HepG2 (cell line): Measurements from ENCODE around the gene SAE1. TPM values are rescaled to one million over a fixed set of nuclear protein-coding genes. Genes with fewer than 3 reads are reported as not detected.

Experiments used
- ATF7 ChIP-seq, 2 experiments: fragments of 450-650 bp in 1 of 2; sonication (generic) in 1 of 2; formaldehyde crosslinking in 1 of 2; IDR thresholded peaks; 2 replicates each; pipeline versions ENCODE4 v1.4.0 to v1.6.1; 2016 to 2020; ENCODE audit warnings: antibody characterized with exemption in 1 of 2, mild to moderate bottlenecking in 1 of 2, missing genetic modification reagents in 1 of 2
- CAMTA2 ChIP-seq: sonication (generic); formaldehyde crosslinking; IDR thresholded peaks from 2 replicates; pipeline ENCODE4 v1.4.0; 2020; ENCODE audit warnings: mild to moderate bottlenecking, missing genetic modification reagents, borderline replicate concordance
- CC2D1A ChIP-seq: sonication (generic); formaldehyde crosslinking; IDR thresholded peaks from 2 replicates; pipeline ENCODE4 v1.8.1; 2023; ENCODE audit warnings: mild to moderate bottlenecking, missing genetic modification reagents
- CEBPB ChIP-seq: IDR thresholded peaks from 2 replicates; pipeline ENCODE4 v1.6.1; 2011; ENCODE audit warnings: low read depth, low read length, improper control_type of control experiment, borderline replicate concordance
- IRX3 ChIP-seq: sonication (generic); formaldehyde crosslinking; IDR thresholded peaks from 2 replicates; pipeline ENCODE4 v1.8.1; 2023; ENCODE audit warnings: mild to moderate bottlenecking, low read depth, missing genetic modification reagents, borderline replicate concordance
- TARDBP ChIP-seq: sonication (generic); formaldehyde crosslinking; IDR thresholded peaks from 2 replicates; pipeline ENCODE4 v1.8.0; 2022; ENCODE audit warnings: mild to moderate bottlenecking, missing genetic modification reagents
- THAP11 ChIP-seq: IDR thresholded peaks from 2 replicates; pipeline ENCODE4 v1.6.1; 2016; ENCODE audit warnings: missing biosample characterization, missing genetic modification reagents
- ZFY ChIP-seq: sonication (generic); formaldehyde crosslinking; IDR thresholded peaks from 2 replicates; pipeline ENCODE4 v1.4.0; 2020; ENCODE audit warnings: missing genetic modification reagents
- ZNF441 ChIP-seq: sonication (generic); formaldehyde crosslinking; IDR thresholded peaks from 2 replicates; pipeline ENCODE4 v1.7.0; 2021; ENCODE audit warnings: missing genetic modification reagents, borderline replicate concordance
- polyA plus RNA-seq, 8 experiments: library from polyadenylated mRNA; depleted of rRNA in 3 of 8; stranded (reverse) in 7 of 8; unstranded in 1 of 8; fragments of >200 nt; fragmentation: Illumina TruSeq in 4 of 8; extraction: Trizol in 4 of 8; gene quantifications; 2 replicates each; pipeline versions ENCODE4 v1.2.1 to v1.2.3, GENCODE V29; 2011 to 2016; ENCODE audit warnings: low read depth in 4 of 8, missing spikeins in 1 of 8, mixed read lengths in 1 of 8; ENCODE audit not compliant: insufficient read depth in 1 of 8
- total RNA-seq, 5 experiments: library from RNA; depleted of rRNA; stranded (reverse); fragments of >200 nt; fragmentation: Illumina TruSeq; extraction: Trizol; gene quantifications; 2 replicates each; pipeline ENCODE4 v1.2.3, GENCODE V29; 2016; ENCODE audit warnings: low read depth in 1 of 5
- TF ChIP-seq, protein P1 (sequence below): sonication (generic); formaldehyde crosslinking; IDR thresholded peaks from 2 replicates; pipeline ENCODE4 v1.8.0; 2022; ENCODE audit warnings: low read depth, missing genetic modification reagents
- TF ChIP-seq, protein P2 (sequence below): sonication (generic); formaldehyde crosslinking; IDR thresholded peaks from 2 replicates; pipeline ENCODE4 v1.5.0; 2020; ENCODE audit warnings: mild to moderate bottlenecking, missing genetic modification reagents, borderline replicate concordance
- TF ChIP-seq, protein P3 (sequence below): IDR thresholded peaks from 2 replicates; pipeline ENCODE4 v1.6.1; 2018; ENCODE audit warnings: missing genetic modification reagents, mild to moderate bottlenecking, missing compliant biosample characterization
- TF ChIP-seq, protein P4 (sequence below): sonication (generic); formaldehyde crosslinking; IDR thresholded peaks from 2 replicates; pipeline ENCODE4 v1.4.0; 2020; ENCODE audit warnings: mild to moderate bottlenecking, missing genetic modification reagents, borderline replicate concordance
- TF ChIP-seq, protein P5 (sequence below): sonication (generic); formaldehyde crosslinking; IDR thresholded peaks from 2 replicates; pipeline ENCODE4 v1.5.1; 2020; ENCODE audit warnings: mild to moderate bottlenecking, missing genetic modification reagents

Gene SAE1
- total and polyA plus RNA-seq, 2 of the 13 experiments (the other 11 are each of a cell fraction or from before 2014, with no cell fraction given) = 87.6 to 197 TPM

DNA sequence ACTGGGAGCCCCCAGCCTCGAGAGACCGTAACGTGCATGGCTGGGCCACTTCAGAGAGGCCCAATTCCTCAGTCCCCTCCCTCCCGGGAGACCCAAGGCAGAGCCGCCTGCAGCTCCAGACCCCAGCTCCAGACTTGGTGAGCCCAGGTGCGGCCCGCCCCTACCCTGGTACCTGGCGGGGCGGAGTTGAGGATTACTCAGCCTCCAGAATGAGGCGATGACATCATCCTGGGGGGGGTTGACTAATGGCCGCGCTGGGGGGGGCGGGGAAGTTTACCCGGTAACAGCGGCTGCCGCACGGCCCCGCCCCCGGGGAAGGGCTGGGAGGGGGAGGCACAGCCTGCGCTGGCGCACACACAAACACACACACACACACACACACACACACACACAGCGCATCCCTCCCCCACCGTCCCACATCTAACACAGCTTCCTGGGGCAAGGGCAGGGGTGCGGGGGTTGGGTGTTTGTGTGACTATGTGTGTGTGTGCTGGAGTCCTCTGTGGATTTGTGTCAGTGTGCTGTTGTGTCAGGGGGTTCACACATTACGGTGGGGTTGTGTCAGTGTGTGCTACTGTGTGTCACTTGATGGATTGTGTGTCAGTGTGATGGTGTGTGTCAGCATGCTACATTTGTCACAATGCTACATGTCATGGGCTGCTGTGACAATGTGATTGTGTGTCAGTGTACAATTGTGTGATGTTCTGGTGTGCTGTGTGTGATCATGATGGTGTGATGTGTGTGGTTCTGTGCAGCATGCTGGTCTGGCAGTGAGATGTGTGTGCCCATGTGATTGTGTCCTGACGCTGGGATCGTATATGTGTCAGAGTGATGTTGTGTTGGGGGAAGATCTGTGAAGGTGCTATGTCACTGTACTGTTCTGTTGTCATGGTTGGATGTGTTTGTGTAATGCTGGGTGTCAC, 110.6 kb downstream of the SAE1 start (continued):
- TF ChIP-seq, protein P1, sequence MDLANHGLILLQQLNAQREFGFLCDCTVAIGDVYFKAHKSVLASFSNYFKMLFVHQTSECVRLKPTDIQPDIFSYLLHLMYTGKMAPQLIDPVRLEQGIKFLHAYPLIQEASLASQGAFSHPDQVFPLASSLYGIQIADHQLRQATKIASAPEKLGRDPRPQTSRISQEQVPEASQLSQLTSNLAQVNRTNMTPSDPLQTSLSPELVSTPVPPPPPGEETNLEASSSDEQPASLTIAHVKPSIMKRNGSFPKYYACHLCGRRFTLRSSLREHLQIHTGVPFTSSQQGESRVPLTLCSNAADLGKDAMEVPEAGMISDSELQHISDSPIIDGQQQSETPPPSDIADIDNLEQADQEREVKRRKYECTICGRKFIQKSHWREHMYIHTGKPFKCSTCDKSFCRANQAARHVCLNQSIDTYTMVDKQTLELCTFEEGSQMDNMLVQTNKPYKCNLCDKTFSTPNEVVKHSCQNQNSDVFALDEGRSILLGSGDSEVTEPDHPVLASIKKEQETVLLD (CRISPR knock-in tag) = peak; percentile 50; the same call in 1 of the 2 replicates
- TF ChIP-seq IRX3 (CRISPR knock-in tag) = no peak
- TF ChIP-seq, protein P2, sequence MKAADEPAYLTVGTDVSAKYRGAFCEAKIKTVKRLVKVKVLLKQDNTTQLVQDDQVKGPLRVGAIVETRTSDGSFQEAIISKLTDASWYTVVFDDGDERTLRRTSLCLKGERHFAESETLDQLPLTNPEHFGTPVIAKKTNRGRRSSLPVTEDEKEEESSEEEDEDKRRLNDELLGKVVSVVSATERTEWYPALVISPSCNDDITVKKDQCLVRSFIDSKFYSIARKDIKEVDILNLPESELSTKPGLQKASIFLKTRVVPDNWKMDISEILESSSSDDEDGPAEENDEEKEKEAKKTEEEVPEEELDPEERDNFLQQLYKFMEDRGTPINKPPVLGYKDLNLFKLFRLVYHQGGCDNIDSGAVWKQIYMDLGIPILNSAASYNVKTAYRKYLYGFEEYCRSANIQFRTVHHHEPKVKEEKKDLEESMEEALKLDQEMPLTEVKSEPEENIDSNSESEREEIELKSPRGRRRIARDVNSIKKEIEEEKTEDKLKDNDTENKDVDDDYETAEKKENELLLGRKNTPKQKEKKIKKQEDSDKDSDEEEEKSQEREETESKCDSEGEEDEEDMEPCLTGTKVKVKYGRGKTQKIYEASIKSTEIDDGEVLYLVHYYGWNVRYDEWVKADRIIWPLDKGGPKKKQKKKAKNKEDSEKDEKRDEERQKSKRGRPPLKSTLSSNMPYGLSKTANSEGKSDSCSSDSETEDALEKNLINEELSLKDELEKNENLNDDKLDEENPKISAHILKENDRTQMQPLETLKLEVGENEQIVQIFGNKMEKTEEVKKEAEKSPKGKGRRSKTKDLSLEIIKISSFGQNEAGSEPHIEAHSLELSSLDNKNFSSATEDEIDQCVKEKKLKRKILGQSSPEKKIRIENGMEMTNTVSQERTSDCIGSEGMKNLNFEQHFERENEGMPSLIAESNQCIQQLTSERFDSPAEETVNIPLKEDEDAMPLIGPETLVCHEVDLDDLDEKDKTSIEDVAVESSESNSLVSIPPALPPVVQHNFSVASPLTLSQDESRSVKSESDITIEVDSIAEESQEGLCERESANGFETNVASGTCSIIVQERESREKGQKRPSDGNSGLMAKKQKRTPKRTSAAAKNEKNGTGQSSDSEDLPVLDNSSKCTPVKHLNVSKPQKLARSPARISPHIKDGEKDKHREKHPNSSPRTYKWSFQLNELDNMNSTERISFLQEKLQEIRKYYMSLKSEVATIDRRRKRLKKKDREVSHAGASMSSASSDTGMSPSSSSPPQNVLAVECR (CRISPR knock-in tag) = peak; percentile 5; the same call in 1 of the 2 replicates
- peak; percentile 94 for TF ChIP-seq ATF7 (IDR thresholded peaks at IDR 0.05)
- peak; percentile 91 for TF ChIP-seq ATF7 (CRISPR knock-in tag; IDR thresholded peaks at IDR 0.05)
- peak; percentile 60; the same call in 1 of the 2 replicates for TF ChIP-seq TARDBP (CRISPR knock-in tag)
- TF ChIP-seq CC2D1A (CRISPR knock-in tag) = 0 out of 2 replicates have a peak, but pooled peaks have one; percentile 30
- 0 out of 2 replicates have a peak, but pooled peaks have one; percentile 27 for TF ChIP-seq ZFY (CRISPR knock-in tag)
- TF ChIP-seq CAMTA2 (CRISPR knock-in tag) = no peak
- TF ChIP-seq, protein P3, sequence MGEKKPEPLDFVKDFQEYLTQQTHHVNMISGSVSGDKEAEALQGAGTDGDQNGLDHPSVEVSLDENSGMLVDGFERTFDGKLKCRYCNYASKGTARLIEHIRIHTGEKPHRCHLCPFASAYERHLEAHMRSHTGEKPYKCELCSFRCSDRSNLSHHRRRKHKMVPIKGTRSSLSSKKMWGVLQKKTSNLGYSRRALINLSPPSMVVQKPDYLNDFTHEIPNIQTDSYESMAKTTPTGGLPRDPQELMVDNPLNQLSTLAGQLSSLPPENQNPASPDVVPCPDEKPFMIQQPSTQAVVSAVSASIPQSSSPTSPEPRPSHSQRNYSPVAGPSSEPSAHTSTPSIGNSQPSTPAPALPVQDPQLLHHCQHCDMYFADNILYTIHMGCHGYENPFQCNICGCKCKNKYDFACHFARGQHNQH (CRISPR knock-in tag) = 0 out of 2 replicates have a peak, but pooled peaks have one; percentile 19
- TF ChIP-seq, protein P4, sequence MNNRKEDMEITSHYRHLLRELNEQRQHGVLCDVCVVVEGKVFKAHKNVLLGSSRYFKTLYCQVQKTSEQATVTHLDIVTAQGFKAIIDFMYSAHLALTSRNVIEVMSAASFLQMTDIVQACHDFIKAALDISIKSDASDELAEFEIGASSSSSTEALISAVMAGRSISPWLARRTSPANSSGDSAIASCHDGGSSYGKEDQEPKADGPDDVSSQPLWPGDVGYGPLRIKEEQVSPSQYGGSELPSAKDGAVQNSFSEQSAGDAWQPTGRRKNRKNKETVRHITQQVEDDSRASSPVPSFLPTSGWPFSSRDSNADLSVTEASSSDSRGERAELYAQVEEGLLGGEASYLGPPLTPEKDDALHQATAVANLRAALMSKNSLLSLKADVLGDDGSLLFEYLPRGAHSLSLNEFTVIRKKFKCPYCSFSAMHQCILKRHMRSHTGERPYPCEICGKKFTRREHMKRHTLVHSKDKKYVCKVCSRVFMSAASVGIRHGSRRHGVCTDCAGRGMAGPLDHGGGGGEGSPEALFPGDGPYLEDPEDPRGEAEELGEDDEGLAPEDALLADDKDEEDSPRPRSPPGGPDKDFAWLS = no peak
- peak; percentile 66; the same call in 1 of the 2 replicates for TF ChIP-seq ZNF441 (CRISPR knock-in tag)
- TF ChIP-seq, protein P5, sequence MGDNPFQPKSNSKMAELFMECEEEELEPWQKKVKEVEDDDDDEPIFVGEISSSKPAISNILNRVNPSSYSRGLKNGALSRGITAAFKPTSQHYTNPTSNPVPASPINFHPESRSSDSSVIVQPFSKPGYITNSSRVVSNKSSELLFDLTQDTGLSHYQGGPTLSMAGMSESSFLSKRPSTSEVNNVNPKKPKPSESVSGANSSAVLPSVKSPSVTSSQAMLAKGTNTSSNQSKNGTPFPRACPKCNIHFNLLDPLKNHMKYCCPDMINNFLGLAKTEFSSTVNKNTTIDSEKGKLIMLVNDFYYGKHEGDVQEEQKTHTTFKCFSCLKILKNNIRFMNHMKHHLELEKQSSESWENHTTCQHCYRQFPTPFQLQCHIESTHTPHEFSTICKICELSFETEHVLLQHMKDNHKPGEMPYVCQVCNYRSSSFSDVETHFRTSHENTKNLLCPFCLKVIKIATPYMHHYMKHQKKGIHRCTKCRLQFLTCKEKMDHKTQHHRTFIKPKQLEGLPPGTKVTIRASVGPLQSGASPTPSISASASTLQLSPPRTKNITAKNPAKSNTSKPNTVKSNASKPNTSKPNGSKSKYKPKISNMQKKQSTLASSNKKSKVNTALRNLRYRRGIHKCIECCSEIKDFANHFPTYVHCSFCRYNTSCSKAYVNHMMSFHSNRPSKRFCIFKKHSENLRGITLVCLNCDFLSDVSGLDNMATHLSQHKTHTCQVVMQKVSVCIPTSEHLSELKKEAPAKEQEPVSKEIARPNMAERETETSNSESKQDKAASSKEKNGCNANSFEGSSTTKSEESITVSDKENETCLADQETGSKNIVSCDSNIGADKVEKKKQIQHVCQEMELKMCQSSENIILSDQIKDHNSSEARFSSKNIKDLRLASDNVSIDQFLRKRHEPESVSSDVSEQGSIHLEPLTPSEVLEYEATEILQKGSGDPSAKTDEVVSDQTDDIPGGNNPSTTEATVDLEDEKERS (CRISPR knock-in tag) = peak; percentile 49; the same call in 1 of the 2 replicates
- TF ChIP-seq CEBPB = 0 out of 2 replicates have a peak, but pooled peaks have one; percentile 2
- TF ChIP-seq THAP11 = no peak
